HEK293 (cell line): ENCODE results near the gene TRIM46.

Experiments
- CTCF ChIA-PET: fragments of 350-600 bp; formaldehyde crosslinking; extraction: SDS; loops from one replicate; lab custom pipeline; 2021; ENCODE audit warnings: antibody characterized with exemption; lab: Yijun Ruan, JAX
- POLR2A ChIA-PET: fragments of 300-600 bp; formaldehyde crosslinking; extraction: SDS; loops from one replicate; lab custom pipeline; 2020; ENCODE audit warnings: antibody characterized with exemption, inconsistent platforms; lab: Yijun Ruan, JAX
- H3K27ac ChIP-seq: fragments of 200-500 bp; sonication (Bioruptor generic); 2 replicates; pipeline ENCODE4 v1.5.1; 2014; ENCODE audit warnings: low read depth, low read length, control low read depth, inconsistent platforms; ENCODE audit errors: extremely low read depth
- H3K36me3 ChIP-seq, 2 experiments: fragments of 200-500 bp in 1 of 2; sonication (Bioruptor generic) in 1 of 2; 1 replicate in 1 of 2; 2 replicates in 1 of 2; pipeline ENCODE4 v1.5.1; 2014 to 2017; ENCODE audit warnings: inconsistent platforms in 2 of 2, low read length in 2 of 2; ENCODE audit not compliant: control insufficient read depth in 2 of 2, insufficient read depth in 1 of 2
- H3K4me1 ChIP-seq: fragments of 200-500 bp; sonication (Bioruptor generic); 2 replicates; pipeline ENCODE4 v1.5.1; 2014; ENCODE audit warnings: mild to moderate bottlenecking, low read length, inconsistent platforms; ENCODE audit not compliant: control insufficient read depth, insufficient read depth
- H3K4me3 ChIP-seq: 2 replicates; pipeline ENCODE4 v1.5.1; 2011; ENCODE audit warnings: low read depth, mild to moderate bottlenecking, control low read depth, low read length, moderate library complexity
- H3K9me3 ChIP-seq: fragments of 200-500 bp; sonication (Bioruptor generic); 2 replicates; pipeline ENCODE4 v1.5.1; 2014; ENCODE audit warnings: low read depth, low read length, inconsistent platforms; ENCODE audit not compliant: control insufficient read depth, insufficient read depth
- FEZF1 ChIP-seq: fragments of 450-650 bp; formaldehyde crosslinking; IDR thresholded peaks from 2 replicates; pipeline ENCODE4 v1.5.1; 2016; ENCODE audit warnings: missing biosample characterization, missing genetic modification characterization
- GLI4 ChIP-seq: fragments of 450-650 bp; formaldehyde crosslinking; IDR thresholded peaks from 2 replicates; pipeline ENCODE4 v1.5.1; 2016; ENCODE audit warnings: missing biosample characterization, missing genetic modification characterization
- MEIS1 ChIP-seq: sonication (generic); formaldehyde crosslinking; IDR thresholded peaks from 2 replicates; pipeline ENCODE4 v1.8.1; 2022; ENCODE audit warnings: missing genetic modification reagents, mild to moderate bottlenecking, borderline replicate concordance
- REST ChIP-seq: fragments of 450-650 bp; formaldehyde crosslinking; IDR thresholded peaks from 2 replicates; pipeline ENCODE4 v1.5.1; 2016; ENCODE audit warnings: missing biosample characterization, missing genetic modification characterization
- SALL2 ChIP-seq: fragments of 450-650 bp; formaldehyde crosslinking; IDR thresholded peaks from 2 replicates; pipeline ENCODE4 v1.5.0; 2017; ENCODE audit warnings: missing biosample characterization, mild to moderate bottlenecking, missing genetic modification characterization, borderline replicate concordance
- SP3 ChIP-seq: fragments of 450-650 bp; formaldehyde crosslinking; IDR thresholded peaks from 2 replicates; pipeline ENCODE4 v1.5.1; 2016; ENCODE audit warnings: missing biosample characterization, missing genetic modification characterization
- TCF7L2 ChIP-seq: IDR thresholded peaks from 2 replicates; pipeline ENCODE4 v1.6.1; 2011; ENCODE audit warnings: low read depth, mild to moderate bottlenecking, inconsistent platforms, low read length, moderate library complexity, borderline replicate concordance
- ZBTB21 ChIP-seq: fragments of 450-650 bp; formaldehyde crosslinking; IDR thresholded peaks from 2 replicates; pipeline ENCODE4 v1.5.1; 2017; ENCODE audit warnings: missing biosample characterization, missing genetic modification characterization
- ZBTB48 ChIP-seq: fragments of 450-650 bp; formaldehyde crosslinking; IDR thresholded peaks from 2 replicates; pipeline ENCODE4 v1.5.1; 2016; ENCODE audit warnings: missing biosample characterization, missing genetic modification characterization
- ZBTB6 ChIP-seq: fragments of 450-650 bp; formaldehyde crosslinking; IDR thresholded peaks from 2 replicates; pipeline ENCODE4 v1.5.1; 2017; ENCODE audit warnings: missing biosample characterization, missing genetic modification characterization
- ZFHX2 ChIP-seq: fragments of 450-650 bp; formaldehyde crosslinking; conservative IDR thresholded peaks from 2 replicates; pipeline ENCODE4 v1.5.1; 2016; ENCODE audit warnings: missing biosample characterization, missing genetic modification characterization
- ZNF133 ChIP-seq: fragments of 450-650 bp; formaldehyde crosslinking; IDR thresholded peaks from 2 replicates; pipeline ENCODE4 v1.5.1; 2016; ENCODE audit warnings: missing biosample characterization, missing genetic modification characterization
- ZNF157 ChIP-seq: fragments of 450-650 bp; formaldehyde crosslinking; IDR thresholded peaks from 2 replicates; pipeline ENCODE4 v1.5.1; 2016; ENCODE audit warnings: missing biosample characterization, missing genetic modification characterization
- ZNF292 ChIP-seq: fragments of 450-650 bp; formaldehyde crosslinking; IDR thresholded peaks from 2 replicates; pipeline ENCODE4 v1.5.1; 2016; ENCODE audit warnings: low read depth, missing biosample characterization, missing genetic modification characterization, borderline replicate concordance
- ZNF362 ChIP-seq: fragments of 450-650 bp; formaldehyde crosslinking; IDR thresholded peaks from 2 replicates; pipeline ENCODE4 v1.5.1; 2016; ENCODE audit warnings: missing biosample characterization, missing genetic modification characterization
- ZNF426 ChIP-seq: fragments of 450-650 bp; formaldehyde crosslinking; IDR thresholded peaks from 2 replicates; pipeline ENCODE4 v1.5.1; 2017; ENCODE audit warnings: missing biosample characterization, missing genetic modification characterization, mild to moderate bottlenecking, inconsistent platforms, moderate library complexity
- ZNF433 ChIP-seq: fragments of 450-650 bp; formaldehyde crosslinking; IDR thresholded peaks from 2 replicates; pipeline ENCODE4 v1.5.1; 2016; ENCODE audit warnings: missing biosample characterization, missing genetic modification characterization, low read depth
- ZNF518A ChIP-seq: fragments of 450-650 bp; formaldehyde crosslinking; conservative IDR thresholded peaks from 2 replicates; pipeline ENCODE4 v1.5.1; 2016; ENCODE audit warnings: low read depth, missing biosample characterization, missing genetic modification characterization
- ZNF548 ChIP-seq: fragments of 450-650 bp; formaldehyde crosslinking; IDR thresholded peaks from 2 replicates; pipeline ENCODE4 v1.5.1; 2016; ENCODE audit warnings: missing biosample characterization, missing genetic modification characterization
- ZNF555 ChIP-seq: fragments of 450-650 bp; formaldehyde crosslinking; conservative IDR thresholded peaks from 2 replicates; pipeline ENCODE4 v1.5.1; 2017; ENCODE audit warnings: missing biosample characterization, mild to moderate bottlenecking, missing genetic modification characterization, inconsistent platforms
- ZNF580 ChIP-seq: fragments of 450-650 bp; formaldehyde crosslinking; IDR thresholded peaks from 2 replicates; pipeline ENCODE4 v1.5.1; 2016; ENCODE audit warnings: missing biosample characterization, missing genetic modification characterization
- ZNF610 ChIP-seq: fragments of 450-650 bp; formaldehyde crosslinking; IDR thresholded peaks from 2 replicates; pipeline ENCODE4 v1.5.1; 2016; ENCODE audit warnings: missing biosample characterization, missing genetic modification characterization, borderline replicate concordance
- ZNF621 ChIP-seq: fragments of 450-650 bp; formaldehyde crosslinking; IDR thresholded peaks from 2 replicates; pipeline ENCODE4 v1.5.1; 2017; ENCODE audit warnings: missing biosample characterization, missing genetic modification characterization
- ZNF677 ChIP-seq: fragments of 450-650 bp; IDR thresholded peaks from 2 replicates; pipeline ENCODE4 v1.5.0; 2018; ENCODE audit warnings: missing biosample characterization, mild to moderate bottlenecking, missing genetic modification characterization, moderate library complexity
- ZNF791 ChIP-seq: fragments of 450-650 bp; formaldehyde crosslinking; IDR thresholded peaks from 2 replicates; pipeline ENCODE4 v1.5.1; 2016; ENCODE audit warnings: missing biosample characterization, missing genetic modification characterization

Gene TRIM46

GRCh38 chr1:155139895-155140629, 33.6 kb upstream of the TRIM46 start, which contains the start of gene DPM3 (continued):
- TF ChIP-seq ZNF677 (tag by site-specific recombination): no peak
- TF ChIP-seq ZNF426 (tag by site-specific recombination): no peak

- TF ChIP-seq TCF7L2 (no peak), ZNF133 (no peak), SP3 (tag by site-specific recombination) (peak; percentile 7; the same call in 1 of the 2 replicates), ZBTB48 (tag by site-specific recombination) (no peak), GLI4 (tag by site-specific recombination) (no peak), ZNF548 (tag by site-specific recombination) (no peak), FEZF1 (tag by site-specific recombination) (no peak), ZNF362 (tag by site-specific recombination) (0 out of 2 replicates have a peak, but pooled peaks have one; percentile 60), ZNF292 (tag by site-specific recombination) (no peak), ZNF621 (tag by site-specific recombination) (no peak), ZNF580 (no peak), MEIS1 (CRISPR knock-in tag) (no peak), ZNF610 (tag by site-specific recombination) (no peak), ZFHX2 (no peak), ZNF791 (tag by site-specific recombination) (no peak), ZBTB6 (tag by site-specific recombination) (no peak), ZNF555 (tag by site-specific recombination) (no peak), ZBTB21 (tag by site-specific recombination) (no peak), SALL2 (tag by site-specific recombination) (no peak), ZNF518A (tag by site-specific recombination) (peak; percentile 74; the same call in 1 of the 2 replicates), ZNF157 (tag by site-specific recombination) (no peak), ZNF433 (tag by site-specific recombination) (no peak), REST (tag by site-specific recombination) (no peak)
- TF ChIP-seq, all 188 proteins: peak for 3
- peak overlapping the region; percentile 79 for H3K4me3 ChIP-seq
- H3K9me3 ChIP-seq: no peaks in the 10 kb centered on the region
- ChIA-PET POLR2A (interaction anchor here (1.0 to 1.5 kb wide), 4 partner anchors 12 to 55 kb away, joined by 3 to 5 read pairs (median 4); no protein-coding TSS in a partner anchor), CTCF (interaction anchor here (1.0 to 1.1 kb wide), 3 partner anchors 31 to 54 kb away, joined by 3 read pairs; partner anchors contain the start of gene KRTCAP2)
- peaks cover 0 to 19% of the 10 kb centered on the region in 2 experiments; a peak in 2 of 3 replicates for H3K36me3 ChIP-seq
- no peaks in the 10 kb centered on the region for H3K4me1 ChIP-seq
- H3K27ac ChIP-seq: peak overlapping the region; percentile 60; the same call in 1 of the 2 replicates
These were observed 33.1 kb upstream of the TRIM46 start for GRCh38 chr1:155140630-155140953.
